Stimulated activated CD8-positive, alpha-beta memory T cell treated with anti-CD3 and anti-CD28 coated beads, Interleukin-2, amount 100 ng/mL, for 1 hour (primary cell): ENCODE data around the gene TCP1.
"Not testable (repeated sequence)": the region's sequence is repeated elsewhere in the genome, so short reads cannot be mapped to it uniquely, and the experiment has no call there.

Experiments used
- DNase-seq, 2 donors: peaks; one replicate each; pipeline ENCODE4 v3.0.0-alpha.2; 2020; ENCODE audit warnings: low read depth in 2 of 2

TCP1 gene

DNA sequence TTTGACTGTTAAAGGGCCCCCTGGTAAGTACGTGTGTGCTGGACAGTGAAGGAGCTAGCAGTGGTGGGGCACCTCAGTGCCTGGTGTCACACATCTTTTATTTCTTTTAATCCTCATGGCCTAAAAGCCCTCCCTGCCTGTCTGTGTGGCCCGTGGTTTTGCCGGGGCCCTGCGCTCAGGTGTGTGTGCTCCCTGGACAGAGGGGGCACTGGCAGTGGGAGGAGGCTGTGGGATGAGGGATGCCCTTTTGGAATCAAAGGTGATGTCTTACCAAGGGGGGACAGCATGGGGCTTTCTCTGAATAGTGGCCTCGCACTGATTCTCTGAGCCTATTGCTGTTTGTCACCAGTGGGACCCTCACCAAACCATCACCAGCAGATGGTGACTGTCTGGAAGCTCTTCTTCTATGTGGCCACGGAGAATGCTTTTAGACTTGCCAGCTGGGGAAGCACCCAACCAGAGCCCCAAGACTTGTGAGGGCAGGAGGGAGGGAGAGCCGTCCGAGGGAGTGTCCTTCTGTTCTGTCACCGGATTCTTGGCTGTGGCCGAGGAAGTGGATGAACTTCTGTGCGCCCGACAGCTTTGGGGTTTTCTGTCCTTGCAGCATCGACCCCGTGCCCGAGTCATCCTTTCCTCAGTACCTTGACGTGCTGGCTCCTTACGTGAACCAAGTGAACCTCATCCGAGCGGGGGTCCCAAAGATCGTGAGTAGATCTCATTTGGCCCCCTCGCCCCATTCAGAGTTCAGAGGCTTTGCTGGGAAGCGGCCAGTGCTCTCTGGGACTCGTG lies 28.7 kb upstream of the TCP1 start:
- DNase-seq, result no peak

DNA sequence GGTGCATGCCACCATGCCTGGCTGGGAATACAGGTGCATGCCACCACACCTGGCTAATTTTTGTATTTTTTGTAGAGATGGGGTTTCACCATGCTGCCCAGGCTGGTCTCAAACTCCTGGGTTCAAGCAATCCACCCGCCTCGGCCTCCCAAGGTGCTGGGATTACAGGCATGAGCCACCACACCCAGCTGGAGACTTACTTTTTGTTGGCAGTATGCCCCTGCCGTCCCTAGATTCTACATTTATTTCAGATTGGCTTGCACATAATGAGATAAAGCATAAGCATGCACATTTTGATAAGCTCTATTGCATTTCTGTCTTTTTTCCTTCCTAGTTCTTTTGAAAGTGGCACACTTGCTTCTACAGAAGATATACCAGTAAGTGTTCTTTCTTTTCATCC lies 27.4 kb upstream of the TCP1 start:
- not testable (repeated sequence) for DNase-seq

DNA sequence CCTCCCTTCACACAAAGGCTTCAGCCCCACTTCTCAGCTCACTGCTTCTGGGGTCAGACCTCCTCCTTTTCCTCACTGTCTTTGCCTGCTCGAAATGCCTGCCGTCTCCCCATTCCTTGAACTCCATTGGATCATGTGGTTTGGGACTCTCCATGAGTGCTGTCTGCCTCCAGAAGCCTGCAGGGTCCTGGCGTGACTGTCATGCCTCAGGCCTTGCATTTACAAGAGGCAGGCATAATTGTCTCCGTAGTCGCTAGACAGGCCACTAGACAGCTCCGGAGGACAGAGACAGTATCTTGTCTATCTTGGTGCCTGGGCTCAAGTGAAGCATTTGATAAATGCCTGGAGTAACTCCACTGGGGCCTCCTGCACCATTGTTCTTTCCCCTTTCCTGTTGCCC lies 26.0 kb upstream of the TCP1 start:
- no peak for DNase-seq

DNA sequence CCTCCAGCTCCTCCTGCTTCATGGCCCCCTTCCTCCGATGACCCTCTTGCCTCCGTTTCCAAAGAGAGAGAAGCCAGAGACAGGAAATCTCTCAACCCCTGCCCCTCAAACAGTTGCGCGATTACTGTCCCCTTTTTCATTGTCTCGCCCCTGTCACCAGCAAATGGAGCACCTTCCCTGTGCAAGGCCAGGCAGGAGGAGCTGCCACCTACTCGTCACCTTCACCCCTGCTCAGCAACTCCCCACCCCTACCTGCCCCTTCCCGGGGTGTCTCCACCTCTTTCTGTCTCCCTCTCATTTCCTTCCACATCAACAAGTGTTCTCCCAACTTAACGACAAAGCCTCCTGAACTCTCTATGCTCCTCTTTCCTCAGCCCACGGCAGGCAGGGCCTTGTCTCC lies 24.4 kb upstream of the TCP1 start:
- no peak for DNase-seq

DNA sequence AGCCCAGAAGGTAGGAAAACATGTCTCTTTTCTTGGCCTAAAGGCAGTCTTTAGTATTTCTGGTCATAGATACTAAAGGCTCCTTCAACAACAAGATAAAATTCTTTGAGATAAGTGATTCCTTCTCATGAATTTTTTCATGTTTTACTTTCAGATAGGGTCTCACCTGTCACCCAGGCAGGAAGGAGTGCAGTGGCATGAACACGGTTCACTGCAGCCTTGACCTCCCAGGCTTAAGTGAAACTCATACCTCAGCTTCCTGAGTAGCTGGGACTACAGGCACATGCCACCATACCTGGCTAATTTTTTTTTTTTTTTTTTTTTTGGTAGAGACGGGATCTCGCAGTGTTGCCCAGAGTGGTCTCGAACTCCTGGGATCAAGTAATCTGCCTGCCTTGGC lies 19.7 kb upstream of the TCP1 start:
- DNase-seq, result no peak

DNA sequence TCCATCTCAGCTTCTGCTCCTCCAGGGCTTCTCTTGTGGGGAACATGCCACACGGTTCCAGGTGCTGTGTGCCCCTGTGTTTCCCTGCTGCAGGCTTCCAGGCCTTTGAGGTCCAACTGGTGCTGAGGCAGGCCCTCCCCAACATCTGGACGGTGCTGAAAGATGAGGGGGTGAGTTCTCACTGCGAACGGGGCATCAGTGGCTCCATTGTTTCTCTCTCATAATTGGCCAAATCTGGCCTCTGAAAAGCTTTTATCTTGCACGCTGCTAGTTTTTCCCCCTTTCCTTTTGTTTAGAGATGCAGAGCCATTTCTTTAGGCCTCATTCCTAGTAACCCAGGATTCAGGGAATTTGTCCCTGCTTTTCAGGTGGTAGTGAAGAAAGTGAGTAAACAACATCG lies 19.2 kb upstream of the TCP1 start:
- DNase-seq, result no peak

DNA sequence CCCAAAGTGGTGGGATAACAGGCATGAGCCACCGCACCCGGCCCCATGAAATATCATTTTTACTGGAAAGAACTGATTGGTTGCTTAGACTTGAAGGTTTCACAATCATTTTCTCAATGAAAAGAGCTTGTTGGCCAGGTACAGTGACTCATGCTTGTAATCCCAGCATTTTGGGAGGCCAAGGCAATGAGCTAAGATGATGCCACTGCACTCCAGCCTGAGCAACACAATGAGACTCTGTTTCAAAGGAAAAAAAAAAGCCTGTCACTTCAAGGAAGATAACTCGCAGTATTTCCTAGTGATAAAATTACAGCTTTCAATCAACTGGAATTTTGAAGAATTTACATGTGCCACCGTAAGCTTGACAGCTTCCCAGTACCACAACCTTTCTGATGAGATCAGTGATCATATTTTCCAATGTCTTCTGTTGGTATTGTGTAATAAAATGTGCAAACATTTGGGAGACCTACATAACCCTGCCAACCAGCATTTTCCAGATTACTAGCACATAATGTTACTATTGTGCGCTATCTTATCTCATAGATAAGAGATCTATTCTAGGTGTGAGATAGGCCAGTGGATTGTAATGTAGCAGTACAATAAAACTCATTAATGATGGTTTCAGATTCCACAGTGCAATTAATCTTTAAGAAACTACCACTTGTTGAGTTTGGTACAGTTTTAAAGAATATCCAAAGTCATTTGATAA lies 17.9 kb upstream of the TCP1 start:
- DNase-seq, result no peak

DNA sequence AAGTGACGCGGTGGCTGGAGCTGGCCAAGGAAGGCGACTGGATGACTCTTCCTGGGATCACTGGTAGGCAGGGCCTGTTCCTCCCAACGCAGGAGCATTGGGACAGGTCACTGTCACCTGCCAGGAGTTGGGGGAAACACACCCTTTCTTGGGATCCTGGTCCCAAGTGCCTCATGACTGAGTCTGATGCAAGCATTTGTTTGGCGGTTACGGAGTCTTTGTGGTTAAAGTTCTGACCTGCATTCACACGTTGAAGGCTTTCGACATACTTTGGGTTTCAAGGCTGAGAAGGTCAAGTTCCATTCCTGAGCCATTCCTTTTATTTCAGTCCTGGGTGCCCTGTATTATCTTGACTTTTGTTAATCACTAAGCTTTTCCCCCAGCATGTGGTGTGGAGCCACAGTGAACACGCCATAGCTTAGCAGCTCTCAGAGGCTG lies 16.6 kb upstream of the TCP1 start:
- DNase-seq, result no peak

DNA sequence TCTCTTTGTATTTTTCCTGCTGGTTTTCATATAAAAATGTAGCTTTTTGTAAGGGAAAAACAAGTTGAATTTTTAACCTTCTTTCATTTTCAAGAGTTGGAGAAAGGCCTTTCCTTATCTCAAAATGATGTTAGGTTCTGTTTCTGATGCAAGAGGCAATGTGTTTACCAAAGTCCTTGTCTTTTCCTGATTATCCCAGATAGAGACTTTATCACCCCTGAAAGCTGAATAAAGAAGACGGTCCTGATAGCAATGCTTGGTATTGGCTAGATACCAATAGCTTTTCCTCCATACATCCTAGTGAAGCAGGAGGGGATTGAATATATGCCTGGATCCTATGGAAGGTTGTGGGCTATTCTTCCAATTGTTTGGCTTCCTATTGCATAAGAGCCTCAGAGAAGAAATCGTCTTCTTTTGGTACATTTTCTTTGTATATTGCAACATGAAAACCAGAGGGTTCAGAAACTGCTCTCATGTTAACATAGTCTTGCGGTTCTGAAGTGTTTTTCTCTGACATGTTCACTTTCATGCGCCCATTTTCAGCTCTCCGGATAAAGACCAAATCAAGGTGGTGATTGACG lies 16.1 kb upstream of the TCP1 start:
- no peak for DNase-seq

DNA sequence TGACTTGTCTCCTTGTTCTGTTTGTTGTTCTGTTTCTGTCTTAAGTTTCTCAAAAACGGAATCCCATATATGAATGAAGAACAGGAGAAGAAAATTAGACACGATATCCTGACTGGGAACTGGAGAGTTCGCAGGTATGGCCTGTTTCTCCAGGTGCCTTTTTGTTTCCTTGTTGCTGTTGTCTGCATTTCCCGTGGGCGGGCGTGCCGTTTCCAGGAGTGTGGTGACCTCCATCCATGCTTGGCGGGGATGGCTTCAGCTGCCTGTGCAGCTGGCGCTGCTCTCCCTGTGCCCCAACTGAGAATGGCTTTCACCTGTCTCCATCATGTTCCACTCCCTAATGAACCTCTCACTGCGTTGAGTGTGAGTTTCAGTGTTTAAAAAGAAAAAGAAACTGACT lies 15.1 kb upstream of the TCP1 start:
- no peak for DNase-seq

DNA sequence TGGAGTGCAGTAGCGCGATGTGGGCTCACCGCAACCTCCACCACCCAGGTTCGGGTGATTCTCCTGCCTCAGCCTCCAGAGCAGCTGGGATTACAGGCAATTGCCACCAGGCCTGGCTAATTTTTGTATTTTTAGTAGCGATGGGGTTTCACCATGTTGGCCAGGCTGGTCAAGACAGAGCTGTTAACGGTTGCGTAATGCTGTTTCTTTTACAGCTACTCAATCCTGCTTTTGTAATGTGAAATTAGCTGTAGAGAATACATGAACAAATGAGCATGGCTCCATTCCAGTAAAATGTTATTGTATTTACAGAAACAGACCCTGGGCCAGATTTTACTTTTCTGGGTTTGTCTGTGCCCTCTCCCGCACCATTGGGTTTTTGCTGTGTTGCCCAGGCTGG lies 12.5 kb upstream of the TCP1 start:
- no peak for DNase-seq

DNA sequence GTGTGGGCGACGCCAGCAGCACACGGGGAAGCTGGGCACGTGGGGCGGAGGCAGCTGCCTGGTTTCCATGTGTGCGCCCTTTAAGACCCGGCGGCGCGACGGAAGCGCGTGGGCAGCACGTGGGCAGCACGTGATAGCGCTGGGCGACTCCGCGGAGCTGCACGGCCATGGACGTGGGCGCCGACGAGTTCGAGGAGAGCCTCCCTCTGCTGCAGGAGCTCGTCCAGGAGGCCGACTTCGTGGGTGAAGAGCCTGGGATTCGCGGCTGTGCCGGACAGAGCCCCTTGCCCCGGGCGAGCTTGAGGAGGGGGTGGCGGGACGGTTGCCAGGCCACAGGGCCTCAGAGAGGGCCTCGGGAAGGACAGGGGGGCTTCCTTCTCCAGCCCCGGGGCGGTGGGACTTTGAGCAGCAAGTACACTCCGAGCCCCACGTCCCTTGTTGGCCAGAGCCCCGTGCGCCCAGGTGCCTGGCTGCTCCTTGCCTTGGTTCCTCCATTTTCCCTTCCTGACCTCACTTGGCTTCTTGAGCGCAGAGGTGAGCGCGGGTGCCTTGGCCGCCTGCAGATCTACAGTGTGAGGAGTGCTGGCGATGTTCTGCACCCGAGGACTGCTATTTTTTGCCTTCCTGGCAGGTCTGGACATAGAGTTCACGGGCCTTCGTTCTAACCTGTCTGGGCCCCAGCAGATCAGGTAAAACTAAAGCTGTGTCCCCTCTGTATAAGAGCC lies 10.9 kb upstream of the TCP1 start, which contains the start of gene PNLDC1:
Gene PNLDC1 (plus strand): TSS at position 136 of the 725 bp plus-strand sequence. CDS start 32 bp downstream, at position 168.
- DNase-seq, result no peak

DNA sequence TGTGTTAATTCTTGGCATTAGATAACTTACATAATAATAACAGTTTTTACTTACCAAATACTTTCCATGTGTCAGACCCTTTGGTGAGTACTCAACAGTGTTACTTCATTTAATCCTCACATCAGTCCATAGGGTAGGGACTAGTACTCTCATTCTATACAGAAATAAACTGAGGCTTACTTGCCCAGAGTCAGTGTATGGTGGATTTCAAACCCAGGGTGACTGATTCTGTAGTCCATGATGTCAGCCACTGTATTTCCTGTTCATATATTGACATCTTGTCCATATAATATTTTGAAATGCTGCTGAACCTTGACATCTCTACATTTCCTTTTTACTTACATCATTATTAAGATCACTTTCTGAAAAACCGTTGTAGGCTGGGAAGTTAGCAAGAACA lies 8.2 kb upstream of the TCP1 start:
- DNase-seq, result no peak

DNA sequence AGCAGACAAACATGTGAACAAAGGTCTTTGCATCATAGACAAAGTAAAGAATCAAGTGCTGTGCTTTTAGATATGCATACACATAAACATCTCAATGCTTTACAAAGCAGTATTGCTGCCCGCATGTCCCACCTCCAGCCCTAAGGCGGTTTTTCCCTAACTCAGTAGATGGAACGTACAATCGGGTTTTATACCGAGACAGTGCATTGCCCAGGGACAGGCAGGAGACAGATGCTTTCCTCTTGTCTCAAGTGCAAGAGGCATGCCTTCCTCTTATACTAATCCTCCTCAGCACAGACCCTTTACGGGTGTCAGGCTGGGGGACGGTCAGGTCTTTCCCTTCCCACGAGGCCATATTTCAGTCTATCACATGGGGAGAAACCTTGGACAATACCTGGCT lies 5.6 kb upstream of the TCP1 start:
- not testable (repeated sequence) for DNase-seq

DNA sequence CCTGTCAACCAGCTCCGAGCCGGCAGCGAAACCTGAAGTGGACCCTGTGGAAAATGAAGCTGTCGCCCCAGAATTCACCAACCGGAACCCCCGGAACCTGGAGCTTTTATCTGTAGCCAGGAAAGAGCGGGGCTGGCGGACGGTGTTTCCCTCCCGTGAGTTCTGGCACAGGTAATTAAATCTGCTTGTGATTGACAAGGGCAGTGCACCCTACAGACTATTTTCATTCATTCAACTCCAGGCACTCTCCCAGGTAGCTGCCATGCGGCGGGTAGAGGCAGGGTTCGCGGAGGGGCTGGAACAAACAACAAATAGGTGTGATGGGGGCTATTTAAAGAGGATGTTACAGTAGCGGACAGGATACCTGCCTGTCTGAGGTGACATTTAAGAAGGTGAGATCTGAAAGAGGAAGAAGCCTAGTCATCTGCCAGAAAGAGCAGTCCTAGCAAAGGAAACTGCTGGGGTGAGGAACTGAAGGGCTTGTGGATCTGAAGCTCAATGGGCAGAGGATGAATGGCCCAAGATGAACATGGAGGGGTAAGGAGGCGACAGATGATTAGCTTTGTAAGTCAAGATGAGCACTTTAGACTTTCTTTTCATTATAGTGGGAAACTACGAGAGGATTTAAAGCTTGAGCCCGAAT lies 1.7 kb upstream of the TCP1 start:
- no peak for DNase-seq

DNA sequence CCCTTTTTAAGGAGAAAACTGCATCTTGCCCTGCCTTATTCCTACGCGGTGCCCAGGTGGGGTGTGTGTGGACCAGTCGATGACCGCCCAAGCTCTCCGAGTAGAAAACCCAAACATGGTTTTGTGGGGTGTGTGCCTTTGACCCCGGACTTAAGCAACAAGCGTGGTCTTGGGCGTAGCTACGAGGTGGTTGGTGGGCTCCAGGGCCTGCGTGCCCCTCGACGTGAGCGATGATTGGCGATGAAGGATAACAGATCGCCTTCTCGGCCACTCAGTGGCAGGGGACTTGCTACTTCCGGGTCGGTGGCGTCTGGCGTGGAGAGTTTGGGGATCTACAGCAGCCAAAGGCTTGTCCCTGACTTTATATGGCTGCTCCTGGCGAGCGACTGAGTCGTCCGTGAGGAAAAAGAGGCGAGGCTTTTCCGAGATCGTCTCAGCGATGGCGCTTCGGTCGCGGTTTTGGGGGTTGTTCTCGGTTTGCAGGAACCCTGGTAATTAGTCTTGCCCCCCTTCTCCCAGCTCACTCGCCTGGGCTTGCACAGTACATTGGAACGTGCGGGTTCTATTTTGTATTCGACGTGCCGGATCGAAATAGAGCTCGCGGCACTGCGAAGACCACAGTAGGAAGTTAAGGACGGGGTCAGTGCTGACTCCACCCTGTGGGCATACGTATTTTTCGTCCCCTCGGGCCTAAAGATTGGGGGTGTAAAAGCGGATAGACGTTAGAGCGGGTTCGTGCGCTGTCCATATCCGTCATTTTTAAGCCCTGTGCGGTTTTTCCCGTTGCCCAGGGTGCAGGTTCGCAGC lies 950 bp upstream of the TCP1 start, which contains the start of gene MRPL18:
Gene MRPL18 (plus strand): TSS at position 319 of the 807 bp plus-strand sequence. CDS start 121 bp downstream, at position 440.
- DNase-seq, result peak; percentile 71 to 76

DNA sequence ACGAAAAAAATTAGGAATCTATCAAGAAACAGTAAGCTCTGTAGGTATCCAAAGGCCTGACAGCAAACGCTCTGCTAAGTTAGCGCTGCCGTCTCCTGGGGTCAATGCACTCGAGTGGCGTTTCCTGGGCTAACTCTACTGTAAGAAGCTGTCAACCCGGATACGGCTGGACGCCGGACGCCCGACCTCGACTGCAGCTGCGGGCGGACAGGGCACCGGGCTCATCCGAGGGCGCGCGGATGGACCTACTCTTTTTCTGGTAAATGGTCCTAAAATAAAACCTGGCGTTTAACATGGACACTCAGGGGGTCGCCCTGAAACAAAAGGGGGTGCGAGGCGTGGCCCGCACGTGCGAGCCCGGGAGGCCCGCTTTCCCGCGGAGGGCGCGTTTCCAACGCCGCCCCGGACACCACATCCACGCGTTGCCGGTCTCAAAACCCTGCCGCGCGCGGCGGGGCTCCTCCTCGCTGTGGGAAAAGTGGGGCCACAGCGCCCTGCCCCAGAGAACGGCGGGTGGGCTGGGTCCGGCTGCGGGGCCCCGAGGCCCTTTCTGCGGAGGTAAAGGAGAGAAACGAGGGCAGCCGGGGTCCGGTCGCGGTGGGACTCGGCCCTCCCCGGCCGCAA lies 537 bp downstream of the TCP1 start:
- DNase-seq, result peak in 1 of 2 donors; percentile 7

DNA sequence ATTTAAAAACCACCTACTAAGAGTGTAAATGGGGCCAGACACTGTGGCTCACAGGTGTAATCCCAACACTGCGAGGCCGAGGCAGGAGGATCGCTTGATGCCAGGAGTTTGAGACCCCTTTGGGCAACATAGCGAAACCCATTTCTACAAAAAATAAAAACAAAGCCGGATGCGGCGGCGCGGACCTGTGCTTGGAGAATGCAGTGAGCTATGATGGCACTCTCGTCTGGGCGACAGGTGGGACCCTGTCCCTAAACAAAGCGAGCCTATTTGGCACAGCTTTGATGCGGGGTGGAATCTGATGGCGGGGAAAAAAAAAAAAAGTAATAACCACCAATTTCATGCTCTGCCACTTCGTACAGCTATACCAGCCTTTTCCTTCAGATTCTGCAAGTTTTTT lies 1.1 kb downstream of the TCP1 start:
- no peak for DNase-seq

DNA sequence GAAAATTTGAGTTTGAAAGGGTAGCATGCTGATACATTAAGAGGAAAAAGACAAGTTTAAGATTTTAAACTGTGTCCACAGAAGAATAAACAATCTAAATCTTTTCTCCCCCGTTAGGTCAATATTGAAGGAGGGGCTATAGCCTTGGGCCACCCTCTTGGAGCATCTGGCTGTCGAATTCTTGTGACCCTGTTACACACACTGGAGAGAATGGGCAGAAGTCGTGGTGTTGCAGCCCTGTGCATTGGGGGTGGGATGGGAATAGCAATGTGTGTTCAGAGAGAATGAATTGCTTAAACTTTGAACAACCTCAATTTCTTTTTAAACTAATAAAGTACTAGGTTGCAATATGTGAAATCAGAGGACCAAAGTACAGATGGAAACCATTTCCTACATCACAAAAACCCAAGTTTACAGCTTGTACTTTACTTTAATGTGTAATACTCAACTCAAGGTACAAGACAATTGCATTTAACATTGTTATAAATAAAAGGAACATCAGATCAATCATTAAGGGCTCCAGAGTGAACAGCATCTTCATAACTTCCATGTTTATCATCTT lies 10.8 kb downstream of the TCP1 start:
- DNase-seq, result no peak

DNA sequence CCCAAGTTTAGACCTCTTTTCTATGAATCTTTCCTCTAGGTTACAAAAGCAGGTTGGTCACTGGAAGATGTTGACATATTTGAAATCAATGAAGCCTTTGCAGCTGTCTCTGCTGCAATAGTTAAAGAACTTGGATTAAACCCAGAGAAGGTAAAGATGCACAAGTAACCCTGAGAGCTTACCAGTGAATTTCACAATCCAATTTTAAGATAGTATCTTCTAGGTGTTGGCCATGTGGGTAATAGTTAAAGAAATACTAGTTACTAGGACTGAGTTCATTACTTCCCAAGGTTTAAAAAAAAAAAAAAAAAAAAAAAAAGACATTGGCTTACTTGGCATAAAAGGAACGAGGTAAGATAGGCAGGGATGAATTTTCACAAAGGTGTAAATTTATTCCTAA lies 11.3 kb downstream of the TCP1 start:
- no peak for DNase-seq
